Keratinocyte (primary cell): Measurements from ENCODE around the gene PPP2R5C. TPM values are rescaled to one million over a fixed set of nuclear protein-coding genes. Genes with fewer than 3 reads are reported as not detected.

Experiments
- DNase-seq: peaks from one replicate; pipeline ENCODE4 v3.0.0-alpha.2; 2011; ENCODE audit warnings: low read depth, missing footprints, low spot score
- FAIRE-seq: peaks from 2 replicates; lab custom pipeline; 2011; peaks lifted over from hg19 to GRCh38; lab: Jason Lieb, UNC
- H2AFZ ChIP-seq: 2 replicates; pipeline ENCODE4 v1.6.0; 2012; ENCODE audit warnings: low read length, control low read depth, inconsistent platforms; ENCODE audit not compliant: control insufficient read depth
- H3K27ac ChIP-seq: 2 replicates; pipeline ENCODE4 v1.5.1; 2011; ENCODE audit warnings: low read length; ENCODE audit not compliant: control insufficient read depth, insufficient read depth
- H3K27me3 ChIP-seq: 3 replicates; pipeline ENCODE4 v1.6.0; 2011; ENCODE audit warnings: low read length; ENCODE audit not compliant: control insufficient read depth, insufficient read depth; ENCODE audit errors: extremely low read depth
- H3K36me3 ChIP-seq, 2 experiments: 2 replicates in 1 of 2; 3 replicates in 1 of 2; pipeline ENCODE4 v1.5.1; 2011; ENCODE audit warnings: low read length in 2 of 2, mild to moderate bottlenecking in 1 of 2; ENCODE audit not compliant: control insufficient read depth in 2 of 2, insufficient read depth in 2 of 2; ENCODE audit errors: extremely low read depth in 1 of 2
- H3K4me1 ChIP-seq: 3 replicates; pipeline ENCODE4 v1.5.1; 2011; ENCODE audit warnings: low read length; ENCODE audit not compliant: control insufficient read depth, insufficient read depth; ENCODE audit errors: extremely low read depth
- H3K4me2 ChIP-seq: 3 replicates; pipeline ENCODE4 v1.6.0; 2011; ENCODE audit warnings: low read depth, low read length; ENCODE audit not compliant: control insufficient read depth, insufficient read depth; ENCODE audit errors: extremely low read depth
- H3K4me3 ChIP-seq, 3 experiments: fragments of 200-600 bp in 1 of 3; sonication (generic) in 1 of 3; 2 replicates in 2 of 3; 3 replicates in 1 of 3; pipeline ENCODE4 v1.5.1; 2011 to 2016; ENCODE audit warnings: low read length in 3 of 3, mild to moderate bottlenecking in 3 of 3, control low read depth in 2 of 3, inconsistent platforms in 1 of 3, low read depth in 1 of 3, mixed read lengths in 1 of 3, mixed run types in 1 of 3, moderate library complexity in 1 of 3; ENCODE audit not compliant: control insufficient read depth in 2 of 3, insufficient read depth in 2 of 3; ENCODE audit errors: extremely low read depth in 1 of 3
- H3K79me2 ChIP-seq: 2 replicates; pipeline ENCODE4 v1.6.0; 2012; ENCODE audit warnings: low read length; ENCODE audit not compliant: control insufficient read depth, insufficient read depth
- H3K9ac ChIP-seq: 3 replicates; pipeline ENCODE4 v1.6.0; 2011; ENCODE audit warnings: low read length; ENCODE audit not compliant: control insufficient read depth, insufficient read depth; ENCODE audit errors: extremely low read depth
- H3K9me1 ChIP-seq: 3 replicates; pipeline ENCODE4 v1.6.0; 2011; ENCODE audit warnings: low read length; ENCODE audit not compliant: control insufficient read depth, insufficient read depth; ENCODE audit errors: extremely low read depth
- H3K9me3 ChIP-seq: 2 replicates; pipeline ENCODE4 v1.5.1; 2012; ENCODE audit warnings: low read depth, low read length; ENCODE audit not compliant: control insufficient read depth
- H4K20me1 ChIP-seq: 3 replicates; pipeline ENCODE4 v1.6.0; 2011; ENCODE audit warnings: low read length; ENCODE audit not compliant: control insufficient read depth, insufficient read depth; ENCODE audit errors: extremely low read depth
- EZH2 ChIP-seq: IDR thresholded peaks from one replicate; pipeline ENCODE4 v1.6.1; 2012; ENCODE audit warnings: inconsistent platforms, mild to moderate bottlenecking, low read length, moderate library complexity
- dilution Hi-C: fragments of 300-500 bp; cut with MboI; formaldehyde crosslinking; loops from one replicate; pipeline ENCODE4 v1.7.0; 2020; ENCODE audit warnings: low sequenced_read_pairs; ENCODE audit not compliant: extremely low pct_ligation_motif_present
- polyA plus RNA-seq, 5 experiments: library from polyadenylated mRNA; depleted of rRNA in 3 of 5; stranded (reverse) in 3 of 5; stranded (forward) in 1 of 5; unstranded in 1 of 5; fragments of >200 nt; gene quantifications; 1 replicate in 1 of 5; 2 replicates in 3 of 5; 3 replicates in 1 of 5; pipeline versions ENCODE4 v1.2.1 to v1.2.3, GENCODE V29; 2011 to 2012; ENCODE audit warnings: missing spikeins in 2 of 5, low read depth in 1 of 5, low replicate concordance in 1 of 5
- TF ChIP-seq, protein P1 (sequence below), 3 experiments: IDR thresholded peaks in 1 of 3; conservative IDR thresholded peaks in 1 of 3; optimal IDR thresholded peaks in 1 of 3; 2 replicates in 2 of 3; 3 replicates in 1 of 3; pipeline versions ENCODE3 to v1.5.1; 2011; ENCODE audit warnings: low read length in 3 of 3, mild to moderate bottlenecking in 3 of 3, moderate library complexity in 2 of 3, control low read depth in 1 of 3, inconsistent platforms in 1 of 3; ENCODE audit not compliant: insufficient read depth in 2 of 3; ENCODE audit errors: extremely low read depth in 1 of 3

PPP2R5C gene
- polyA plus RNA-seq, 1 donor (not counting 4 experiments of a cell fraction or from before 2014, with no cell fraction given) = 105 TPM

- Histone ChIP-seq H3K27me3 (no peaks in the 10 kb centered on the region), H3K9me1 (no peaks in the 10 kb centered on the region), H3K4me2 (no peak overlapping the region), H4K20me1 (no peaks in the 10 kb centered on the region), H2AFZ (no peak overlapping the region), H3K36me3 (peaks cover 0 to 7% of the 10 kb centered on the region in 2 experiments), H3K9me3 (no peaks in the 10 kb centered on the region), H3K27ac (no peak overlapping the region), H3K4me3 (no peak overlapping the region), H3K9ac (no peak overlapping the region), H3K4me1 (no peaks in the 10 kb centered on the region), H3K79me2 (no peaks in the 10 kb centered on the region)
- dilution Hi-C loops = no loop called here
- DNase-seq = no peak
- TF ChIP-seq, protein P1, sequence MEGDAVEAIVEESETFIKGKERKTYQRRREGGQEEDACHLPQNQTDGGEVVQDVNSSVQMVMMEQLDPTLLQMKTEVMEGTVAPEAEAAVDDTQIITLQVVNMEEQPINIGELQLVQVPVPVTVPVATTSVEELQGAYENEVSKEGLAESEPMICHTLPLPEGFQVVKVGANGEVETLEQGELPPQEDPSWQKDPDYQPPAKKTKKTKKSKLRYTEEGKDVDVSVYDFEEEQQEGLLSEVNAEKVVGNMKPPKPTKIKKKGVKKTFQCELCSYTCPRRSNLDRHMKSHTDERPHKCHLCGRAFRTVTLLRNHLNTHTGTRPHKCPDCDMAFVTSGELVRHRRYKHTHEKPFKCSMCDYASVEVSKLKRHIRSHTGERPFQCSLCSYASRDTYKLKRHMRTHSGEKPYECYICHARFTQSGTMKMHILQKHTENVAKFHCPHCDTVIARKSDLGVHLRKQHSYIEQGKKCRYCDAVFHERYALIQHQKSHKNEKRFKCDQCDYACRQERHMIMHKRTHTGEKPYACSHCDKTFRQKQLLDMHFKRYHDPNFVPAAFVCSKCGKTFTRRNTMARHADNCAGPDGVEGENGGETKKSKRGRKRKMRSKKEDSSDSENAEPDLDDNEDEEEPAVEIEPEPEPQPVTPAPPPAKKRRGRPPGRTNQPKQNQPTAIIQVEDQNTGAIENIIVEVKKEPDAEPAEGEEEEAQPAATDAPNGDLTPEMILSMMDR (optimal IDR thresholded peaks at IDR 0.05 in 1 of 3, IDR thresholded peaks at IDR 0.05 in 1 of 3, conservative IDR thresholded peaks at IDR 0.05 in 1 of 3; ENCODE audit: extremely low read depth in 1 of 3, insufficient read depth in 2 of 3, low read length in 3 of 3) = no peak
- no peak for TF ChIP-seq EZH2
- FAIRE-seq = no peak
Measured at GRCh38 chr14:101932673-101933072, 171.2 kb downstream of the PPP2R5C start.

- dilution Hi-C loops = no loop called here
- H3K4me1 ChIP-seq = no peaks in the 10 kb centered on the region
- H3K79me2 ChIP-seq = no peaks in the 10 kb centered on the region
- no peak for TF ChIP-seq EZH2
- TF ChIP-seq, protein P1 (optimal IDR thresholded peaks at IDR 0.05 in 1 of 3, IDR thresholded peaks at IDR 0.05 in 1 of 3, conservative IDR thresholded peaks at IDR 0.05 in 1 of 3; ENCODE audit: extremely low read depth in 1 of 3, insufficient read depth in 2 of 3, low read length in 3 of 3) = no peak
- H3K9ac ChIP-seq = no peak overlapping the region
- no peaks in the 10 kb centered on the region for H3K9me3 ChIP-seq
- no peak overlapping the region for H3K27ac ChIP-seq
- H3K27me3 ChIP-seq = no peaks in the 10 kb centered on the region
- no peak overlapping the region for H3K4me3 ChIP-seq
- no peak overlapping the region for H3K4me2 ChIP-seq
- DNase-seq (no peak), FAIRE-seq (no peak)
- H2AFZ ChIP-seq = no peak overlapping the region
- no peaks in the 10 kb centered on the region for H4K20me1 ChIP-seq
- H3K9me1 ChIP-seq = no peaks in the 10 kb centered on the region
- peaks cover 0 to 6% of the 10 kb centered on the region in 2 experiments for H3K36me3 ChIP-seq
Measured at GRCh38 chr14:101933209-101933608, 171.7 kb downstream of the PPP2R5C start.
